IPS-NIHi7 (cell line): ENCODE measurements around the gene HBEGF.

ENCODE experiments used
- DNase-seq: peaks from one replicate; pipeline ENCODE4 v3.0.0; 2012; ENCODE audit warnings: mixed read lengths; ENCODE audit errors: extremely low spot score

The HBEGF gene

GRCh38 chr5:140302786-140303639, 43.4 kb downstream of the HBEGF start, which contains the start of gene PFDN1:
Gene PFDN1 (minus strand): TSS chr5:140303101. CDS start chr5:140303073, 28 bp downstream.
- DNase-seq = peak; percentile 98

GRCh38 chr5:140301136-140301535, 45.3 kb downstream of the HBEGF start:
- DNase-seq = no peak

GRCh38 chr5:140299056-140299455, 47.3 kb downstream of the HBEGF start:
- no peak for DNase-seq

DNA sequence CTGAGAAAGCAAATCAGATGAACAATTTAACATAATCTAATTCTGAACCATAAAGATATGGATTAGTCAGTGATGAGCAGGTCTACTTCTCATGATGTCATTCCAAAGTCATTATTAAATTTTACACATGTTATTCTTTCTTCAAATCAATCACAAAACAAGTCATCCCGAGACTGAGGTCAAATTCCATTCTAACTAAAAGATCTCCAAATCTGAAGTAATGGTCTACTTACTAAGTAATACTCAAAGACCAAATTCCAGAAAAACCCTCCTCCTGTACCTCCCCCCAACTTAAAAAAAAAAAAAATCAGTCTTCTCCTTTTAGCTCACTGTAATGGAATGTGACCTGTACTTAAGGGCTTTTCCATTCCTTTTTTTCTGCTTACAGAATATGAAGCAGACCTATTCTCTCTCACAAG, 48.2 kb downstream of the HBEGF start:
- DNase-seq = no peak

- DNase-seq = no peak
Observed at GRCh38 chr5:140297283-140297682, 49.1 kb downstream of the HBEGF start.

DNA sequence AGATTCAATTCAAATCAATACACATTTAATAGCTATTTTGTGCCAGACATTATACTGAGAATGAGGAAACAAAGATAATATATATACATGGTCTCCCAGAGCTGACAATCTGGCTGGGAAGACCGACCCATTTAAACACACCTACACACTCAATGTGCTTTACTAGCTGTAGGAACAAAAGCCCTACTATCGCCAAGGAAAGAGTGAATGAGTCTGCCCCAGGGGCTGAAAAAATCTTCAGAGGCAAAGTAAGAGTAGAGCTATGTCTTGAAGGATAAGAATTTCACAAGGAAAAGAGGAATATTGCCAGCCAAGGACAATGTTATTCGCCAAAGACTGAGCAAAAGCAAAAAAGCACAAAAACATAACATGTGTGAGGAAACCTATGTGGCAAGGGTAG, 50.1 kb downstream of the HBEGF start:
- no peak for DNase-seq

GRCh38 chr5:140295414-140295813, 51.0 kb downstream of the HBEGF start:
- no peak for DNase-seq

DNA sequence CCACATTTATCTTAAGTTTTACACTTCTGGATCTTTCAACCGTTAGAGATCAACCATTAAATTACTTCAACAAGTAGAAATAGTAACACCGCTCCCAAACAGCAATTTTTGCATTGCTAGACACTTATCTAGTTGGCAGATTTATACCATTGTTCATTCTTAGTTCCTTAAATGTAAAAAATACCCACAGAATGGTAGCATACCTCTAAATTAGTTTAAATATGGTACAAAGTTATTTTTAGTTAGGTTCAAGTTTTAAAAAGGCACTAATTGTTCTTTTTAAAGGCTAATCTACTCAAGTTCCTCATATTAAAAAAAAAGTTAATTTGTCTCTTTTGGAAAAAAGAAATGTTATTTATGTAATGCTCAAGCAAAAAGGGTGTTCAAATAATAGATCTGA, 51.6 kb downstream of the HBEGF start:
- DNase-seq = no peak

- DNase-seq = no peak
Observed at GRCh38 chr5:140293849-140294100, 52.6 kb downstream of the HBEGF start.

DNA sequence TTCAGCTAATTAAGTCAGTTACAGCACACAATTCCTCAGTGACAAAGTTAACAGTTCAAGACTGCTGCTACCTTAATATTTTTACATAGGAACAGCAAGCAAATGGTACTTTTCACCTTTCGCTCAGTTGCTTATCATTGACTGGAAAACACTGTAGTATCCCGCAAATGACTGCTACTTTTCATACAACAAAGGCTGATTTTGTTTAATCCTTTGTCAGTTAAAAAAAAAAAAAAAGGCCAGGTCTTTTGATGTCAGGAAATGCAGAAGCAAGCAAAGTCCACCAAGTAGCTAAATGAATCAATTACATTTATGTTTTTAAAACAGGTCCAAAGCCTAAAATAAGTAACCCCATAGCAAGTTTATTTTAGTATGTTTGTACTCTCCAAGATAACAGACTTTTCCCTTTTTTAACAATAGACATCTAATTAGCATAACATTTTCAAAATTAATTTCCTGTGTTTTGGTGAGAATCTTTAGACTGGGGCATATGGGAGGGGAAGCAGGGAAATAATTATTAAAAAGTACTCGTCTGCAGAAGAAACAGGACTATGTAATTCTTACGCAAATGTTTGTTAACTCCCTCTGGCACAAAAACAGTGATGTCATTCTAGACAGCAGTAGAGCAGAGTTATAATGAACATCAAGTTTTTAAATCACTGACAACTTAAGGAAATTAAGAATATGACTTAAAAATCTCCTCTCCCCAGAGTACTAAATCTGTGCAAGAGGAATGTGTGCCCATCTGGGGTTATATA, 53.1 kb downstream of the HBEGF start:
- DNase-seq = no peak

GRCh38 chr5:140292212-140293036, 54.0 kb downstream of the HBEGF start:
- DNase-seq = no peak

GRCh38 chr5:140287801-140288521, 58.4 kb downstream of the HBEGF start:
- no peak for DNase-seq

DNA sequence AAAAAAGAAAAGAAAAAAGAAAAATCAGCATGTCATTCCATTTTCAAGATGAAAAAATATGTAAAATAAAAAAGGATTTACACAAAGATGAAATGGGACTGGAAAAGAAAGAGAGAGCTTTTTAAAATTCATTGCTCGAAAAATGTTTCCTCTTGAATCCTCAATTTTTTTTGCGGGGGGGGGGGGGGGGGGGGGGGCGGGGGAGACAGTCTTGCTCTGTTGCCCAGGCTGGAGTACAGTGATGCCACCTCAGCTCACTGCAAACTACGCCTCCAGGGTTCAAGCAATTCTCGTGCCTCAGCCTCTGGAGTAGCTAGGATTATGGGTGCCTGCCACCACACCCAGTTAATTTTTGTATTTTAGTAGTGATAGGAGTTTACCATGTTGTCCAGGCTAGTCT, 60.0 kb downstream of the HBEGF start:
- DNase-seq = no peak

DNA sequence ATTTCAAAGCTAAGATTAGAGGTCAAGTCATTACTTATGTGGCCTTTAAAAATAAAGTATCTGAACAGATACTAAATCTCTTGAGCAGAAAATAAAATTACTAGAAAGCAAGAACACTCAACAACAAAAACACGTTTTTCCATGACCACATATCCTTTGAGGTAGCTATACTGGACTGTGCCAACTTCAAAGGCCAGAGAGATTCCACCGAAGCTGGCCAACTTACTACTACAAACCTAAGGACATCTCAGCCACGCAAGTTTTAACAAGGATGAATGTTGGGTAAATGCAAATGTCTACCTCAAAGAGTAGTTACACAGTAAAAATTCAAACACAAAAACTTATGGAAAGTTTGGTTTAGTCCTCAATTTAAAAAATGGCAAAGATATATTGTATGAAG, 62.4 kb downstream of the HBEGF start:
- DNase-seq = no peak
